HepG2 (cell line): ENCODE results near the gene CKS2. TPM values are rescaled to one million over a fixed set of nuclear protein-coding genes. Genes with fewer than 3 reads are reported as not detected.

Source experiments
- ARNT ChIP-seq: fragments of 450-650 bp; IDR thresholded peaks from 2 replicates; pipeline ENCODE4 v1.6.1; 2017
- ATF7-NPFF ChIP-seq: sonication (generic); formaldehyde crosslinking; IDR thresholded peaks from 2 replicates; pipeline ENCODE4 v1.8.1; 2023; ENCODE audit warnings: mild to moderate bottlenecking, low read depth, missing genetic modification reagents, moderate library complexity
- HNF4A ChIP-seq: sonication (generic); formaldehyde crosslinking; IDR thresholded peaks from 2 replicates; pipeline ENCODE4 v1.4.0; 2020; ENCODE audit warnings: missing genetic modification reagents
- ISL2 ChIP-seq: sonication (generic); formaldehyde crosslinking; IDR thresholded peaks from 2 replicates; pipeline ENCODE4 v1.5.0; 2020; ENCODE audit warnings: missing genetic modification reagents
- KDM1A ChIP-seq: IDR thresholded peaks from 2 replicates; pipeline ENCODE4 v1.6.1; 2016; ENCODE audit warnings: missing compliant biosample characterization
- MAF1 ChIP-seq: sonication (generic); formaldehyde crosslinking; IDR thresholded peaks from 2 replicates; pipeline ENCODE4 v1.5.0; 2020; ENCODE audit warnings: missing genetic modification reagents, borderline replicate concordance
- MXI1 ChIP-seq: IDR thresholded peaks from 3 replicates; pipeline ENCODE4 v1.6.1; 2012; ENCODE audit warnings: low read depth, low read length, inconsistent platforms, borderline replicate concordance
- NFE2L2 ChIP-seq: fragments of 150-350 bp; IDR thresholded peaks from 2 replicates; pipeline ENCODE4 v1.6.1; 2014; ENCODE audit warnings: low read length
- SMC3 ChIP-seq: IDR thresholded peaks from 2 replicates; pipeline ENCODE4 v1.6.1; 2011; ENCODE audit warnings: low read length, improper control_type of control experiment
- SOX5 ChIP-seq: IDR thresholded peaks from 2 replicates; pipeline ENCODE4 v1.6.1; 2016; ENCODE audit warnings: borderline replicate concordance
- SOX6 ChIP-seq, 2 experiments: fragments of 450-650 bp in 1 of 2; sonication (generic) in 1 of 2; formaldehyde crosslinking in 1 of 2; IDR thresholded peaks; 2 replicates each; pipeline versions ENCODE4 v1.4.0 to v1.6.1; 2017 to 2020; ENCODE audit warnings: antibody characterized with exemption in 1 of 2, mild to moderate bottlenecking in 1 of 2, missing genetic modification reagents in 1 of 2
- SPEN ChIP-seq: sonication (generic); formaldehyde crosslinking; IDR thresholded peaks from 2 replicates; pipeline ENCODE4 v1.5.1; 2020; ENCODE audit warnings: low read depth, mild to moderate bottlenecking, missing genetic modification reagents
- SRSF9 ChIP-seq: fragments of 200-400 bp; formaldehyde crosslinking; IDR thresholded peaks from 2 replicates; pipeline ENCODE4 v1.6.1; 2018; ENCODE audit warnings: borderline replicate concordance, mild to moderate bottlenecking, low read depth, low read length; ENCODE audit not compliant: insufficient read depth, poor library complexity, severe bottlenecking
- TERF1 ChIP-seq: sonication (generic); formaldehyde crosslinking; IDR thresholded peaks from 2 replicates; pipeline ENCODE4 v1.8.0; 2022; ENCODE audit warnings: mild to moderate bottlenecking, missing genetic modification reagents, moderate library complexity
- XBP1 ChIP-seq: sonication (generic); formaldehyde crosslinking; IDR thresholded peaks from 2 replicates; pipeline ENCODE4 v1.5.0; 2020; ENCODE audit warnings: missing genetic modification reagents
- ZBTB25 ChIP-seq: IDR thresholded peaks from 2 replicates; pipeline ENCODE4 v1.6.1; 2018; ENCODE audit warnings: missing genetic modification reagents
- ZFAT ChIP-seq: sonication (generic); formaldehyde crosslinking; conservative IDR thresholded peaks from 2 replicates; pipeline ENCODE4 v1.8.1; 2023; ENCODE audit warnings: missing genetic modification reagents, inconsistent platforms
- ZHX1 ChIP-seq: sonication (generic); formaldehyde crosslinking; IDR thresholded peaks from 2 replicates; pipeline ENCODE4 v1.8.1; 2022; ENCODE audit warnings: low read depth, mild to moderate bottlenecking, missing genetic modification reagents
- ZNF207 ChIP-seq: fragments of 450-650 bp; IDR thresholded peaks from 2 replicates; pipeline ENCODE4 v1.6.1; 2016; ENCODE audit warnings: antibody characterized with exemption, borderline replicate concordance
- ZNF225 ChIP-seq: sonication (generic); formaldehyde crosslinking; IDR thresholded peaks from 2 replicates; pipeline ENCODE4 v1.4.0; 2020; ENCODE audit warnings: mild to moderate bottlenecking, missing genetic modification reagents
- ZNF232 ChIP-seq: sonication (generic); formaldehyde crosslinking; IDR thresholded peaks from 2 replicates; pipeline ENCODE4 v1.4.0; 2020; ENCODE audit warnings: missing genetic modification reagents, borderline replicate concordance
- ZNF24 ChIP-seq: fragments of 450-650 bp; IDR thresholded peaks from 2 replicates; pipeline ENCODE4 v1.6.1; 2017; ENCODE audit warnings: antibody characterized with exemption, mild to moderate bottlenecking
- ZNF292 ChIP-seq: sonication (generic); formaldehyde crosslinking; IDR thresholded peaks from 2 replicates; pipeline ENCODE4 v1.8.1; 2022; ENCODE audit warnings: mild to moderate bottlenecking, low read depth, missing genetic modification reagents, borderline replicate concordance
- ZNF562 ChIP-seq: sonication (generic); formaldehyde crosslinking; IDR thresholded peaks from 2 replicates; pipeline ENCODE4 v1.8.0; 2022; ENCODE audit warnings: missing genetic modification reagents, borderline replicate concordance
- ZNF614 ChIP-seq: IDR thresholded peaks from 2 replicates; pipeline ENCODE4 v1.6.1; 2018; ENCODE audit warnings: missing biosample characterization, missing genetic modification reagents, inconsistent platforms, borderline replicate concordance
- ZNF652 ChIP-seq: IDR thresholded peaks from 2 replicates; pipeline ENCODE4 v1.6.1; 2016; ENCODE audit warnings: low read depth, borderline replicate concordance
- ZNF674 ChIP-seq: sonication (generic); formaldehyde crosslinking; IDR thresholded peaks from 2 replicates; pipeline ENCODE4 v1.5.0; 2020; ENCODE audit warnings: low read depth, mild to moderate bottlenecking, missing genetic modification reagents
- polyA plus RNA-seq, 8 experiments: library from polyadenylated mRNA; depleted of rRNA in 3 of 8; stranded (reverse) in 7 of 8; unstranded in 1 of 8; fragments of >200 nt; fragmentation: Illumina TruSeq in 4 of 8; extraction: Trizol in 4 of 8; gene quantifications; 2 replicates each; pipeline versions ENCODE4 v1.2.1 to v1.2.3, GENCODE V29; 2011 to 2016; ENCODE audit warnings: low read depth in 4 of 8, missing spikeins in 1 of 8, mixed read lengths in 1 of 8; ENCODE audit not compliant: insufficient read depth in 1 of 8
- total RNA-seq, 5 experiments: library from RNA; depleted of rRNA; stranded (reverse); fragments of >200 nt; fragmentation: Illumina TruSeq; extraction: Trizol; gene quantifications; 2 replicates each; pipeline ENCODE4 v1.2.3, GENCODE V29; 2016; ENCODE audit warnings: low read depth in 1 of 5
- TF ChIP-seq, protein P1 (sequence below): sonication (generic); formaldehyde crosslinking; conservative IDR thresholded peaks from 2 replicates; pipeline ENCODE4 v1.4.0; 2020; ENCODE audit warnings: missing genetic modification reagents

Gene CKS2
- total and polyA plus RNA-seq, 2 of the 13 experiments (the other 11 are each of a cell fraction or from before 2014, with no cell fraction given) = 251 to 317 TPM

GRCh38 chr9:89353989-89354388 is 43.0 kb downstream of the CKS2 start (continued):
- TF ChIP-seq, protein P1, sequence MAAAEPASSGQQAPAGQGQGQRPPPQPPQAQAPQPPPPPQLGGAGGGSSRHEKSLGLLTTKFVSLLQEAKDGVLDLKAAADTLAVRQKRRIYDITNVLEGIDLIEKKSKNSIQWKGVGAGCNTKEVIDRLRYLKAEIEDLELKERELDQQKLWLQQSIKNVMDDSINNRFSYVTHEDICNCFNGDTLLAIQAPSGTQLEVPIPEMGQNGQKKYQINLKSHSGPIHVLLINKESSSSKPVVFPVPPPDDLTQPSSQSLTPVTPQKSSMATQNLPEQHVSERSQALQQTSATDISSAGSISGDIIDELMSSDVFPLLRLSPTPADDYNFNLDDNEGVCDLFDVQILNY (CRISPR knock-in tag) = no peak
- no peak for TF ChIP-seq ZNF674 (CRISPR knock-in tag)
- TF ChIP-seq ZNF292 (CRISPR knock-in tag) = no peak
- TF ChIP-seq ZNF24 = no peak
- no peak for TF ChIP-seq TERF1 (CRISPR knock-in tag)
- no peak for TF ChIP-seq SPEN (CRISPR knock-in tag)
- TF ChIP-seq ZBTB25 = no peak
- TF ChIP-seq ATF7-NPFF = no peak
- no peak for TF ChIP-seq ZHX1 (CRISPR knock-in tag)
- no peak for TF ChIP-seq ZNF225 (CRISPR knock-in tag)
- no peak for TF ChIP-seq ZFAT (CRISPR knock-in tag)
- TF ChIP-seq ZNF652 (CRISPR knock-in tag) = no peak
- TF ChIP-seq ARNT = no peak
- TF ChIP-seq NFE2L2 = peak; percentile 61; the same call in 1 of the 2 replicates
- TF ChIP-seq HNF4A (CRISPR knock-in tag) = peak; percentile 53
- TF ChIP-seq MXI1 = 0 out of 3 replicates have a peak, but pooled peaks have one; percentile 29
- no peak for TF ChIP-seq ZNF232
- no peak for TF ChIP-seq KDM1A (CRISPR knock-in tag)
- no peak for TF ChIP-seq SOX6 (IDR thresholded peaks at IDR 0.05)
- TF ChIP-seq SOX6 (CRISPR knock-in tag; IDR thresholded peaks at IDR 0.05) = 0 out of 2 replicates have a peak, but pooled peaks have one; percentile 27
- no peak for TF ChIP-seq MAF1 (CRISPR knock-in tag)
- no peak for TF ChIP-seq ZNF207
- no peak for TF ChIP-seq ZNF614 (CRISPR knock-in tag)
- peak; percentile 34; the same call in 1 of the 2 replicates for TF ChIP-seq SOX5 (CRISPR knock-in tag)
- no peak for TF ChIP-seq ZNF562 (CRISPR knock-in tag)
- TF ChIP-seq XBP1 = no peak
- TF ChIP-seq SRSF9 = no peak
- peak; percentile 33; the same call in 1 of the 2 replicates for TF ChIP-seq SMC3
- TF ChIP-seq ISL2 (CRISPR knock-in tag) = no peak
